ENCODE data around the gene MESP1.
A peak's percentile ranks its signal among the peaks of the same experiment; 100 is the strongest.

The MESP1 gene

GRCh38 chr15:89780601-89781000 lies 29.6 kb upstream of the MESP1 start:
- DNase-seq: no peak

GRCh38 chr15:89778861-89779260 lies 27.8 kb upstream of the MESP1 start:
- DNase-seq: no peak

GRCh38 chr15:89777782-89778380 lies 26.8 kb upstream of the MESP1 start:
- DNase-seq: no peak

- no peak for DNase-seq
These were observed 26.2 kb upstream of the MESP1 start for GRCh38 chr15:89777073-89777751.

GRCh38 chr15:89776274-89777072 lies 25.4 kb upstream of the MESP1 start, which contains the start of gene MESP2:
Gene MESP2, plus strand, starts transcription at chr15:89776332. Its CDS starts 26 bp downstream, at chr15:89776358.
- no peak for DNase-seq

GRCh38 chr15:89775815-89776214 lies 24.8 kb upstream of the MESP1 start:
- DNase-seq: no peak

- no peak for DNase-seq
These were observed 23.4 kb upstream of the MESP1 start for GRCh38 chr15:89774492-89774891.

GRCh38 chr15:89772932-89773583 lies 22.0 kb upstream of the MESP1 start:
- DNase-seq: no peak

GRCh38 chr15:89770041-89770440 lies 19.0 kb upstream of the MESP1 start:
- DNase-seq: no peak

GRCh38 chr15:89769366-89769765 lies 18.3 kb upstream of the MESP1 start:
- DNase-seq: no peak

- no peak for DNase-seq
These were observed 17.0 kb upstream of the MESP1 start for GRCh38 chr15:89768071-89768500.

GRCh38 chr15:89767411-89767915 lies 16.4 kb upstream of the MESP1 start:
- no peak for DNase-seq

- no peak for DNase-seq
These were observed 15.6 kb upstream of the MESP1 start for GRCh38 chr15:89766357-89767311.

- no peak for DNase-seq
These were observed 14.6 kb upstream of the MESP1 start for GRCh38 chr15:89765694-89766093.

GRCh38 chr15:89761929-89762328 lies 10.9 kb upstream of the MESP1 start:
- DNase-seq: no peak

GRCh38 chr15:89761009-89761831 lies 10.2 kb upstream of the MESP1 start:
- no peak for DNase-seq

GRCh38 chr15:89760303-89761008 lies 9.4 kb upstream of the MESP1 start:
- DNase-seq: peak; percentile 34

GRCh38 chr15:89759835-89760234 lies 8.8 kb upstream of the MESP1 start:
- DNase-seq: no peak

GRCh38 chr15:89758981-89759380 lies 7.9 kb upstream of the MESP1 start:
- no peak for DNase-seq

- no peak for DNase-seq
These were observed 7.2 kb upstream of the MESP1 start for GRCh38 chr15:89758283-89758682.
